Measurements from ENCODE around the gene PLCXD1. TPM values are rescaled to one million over a fixed set of nuclear protein-coding genes. Genes with fewer than 3 reads are reported as not detected.

PLCXD1 gene
- total and polyA plus RNA-seq, 2 experiments from 2014 or later = 48.7 to 112 TPM

GRCh38 chrX:349196-349595 lies 68.0 kb downstream of the PLCXD1 start (continued):
- TF ChIP-seq, protein P1, sequence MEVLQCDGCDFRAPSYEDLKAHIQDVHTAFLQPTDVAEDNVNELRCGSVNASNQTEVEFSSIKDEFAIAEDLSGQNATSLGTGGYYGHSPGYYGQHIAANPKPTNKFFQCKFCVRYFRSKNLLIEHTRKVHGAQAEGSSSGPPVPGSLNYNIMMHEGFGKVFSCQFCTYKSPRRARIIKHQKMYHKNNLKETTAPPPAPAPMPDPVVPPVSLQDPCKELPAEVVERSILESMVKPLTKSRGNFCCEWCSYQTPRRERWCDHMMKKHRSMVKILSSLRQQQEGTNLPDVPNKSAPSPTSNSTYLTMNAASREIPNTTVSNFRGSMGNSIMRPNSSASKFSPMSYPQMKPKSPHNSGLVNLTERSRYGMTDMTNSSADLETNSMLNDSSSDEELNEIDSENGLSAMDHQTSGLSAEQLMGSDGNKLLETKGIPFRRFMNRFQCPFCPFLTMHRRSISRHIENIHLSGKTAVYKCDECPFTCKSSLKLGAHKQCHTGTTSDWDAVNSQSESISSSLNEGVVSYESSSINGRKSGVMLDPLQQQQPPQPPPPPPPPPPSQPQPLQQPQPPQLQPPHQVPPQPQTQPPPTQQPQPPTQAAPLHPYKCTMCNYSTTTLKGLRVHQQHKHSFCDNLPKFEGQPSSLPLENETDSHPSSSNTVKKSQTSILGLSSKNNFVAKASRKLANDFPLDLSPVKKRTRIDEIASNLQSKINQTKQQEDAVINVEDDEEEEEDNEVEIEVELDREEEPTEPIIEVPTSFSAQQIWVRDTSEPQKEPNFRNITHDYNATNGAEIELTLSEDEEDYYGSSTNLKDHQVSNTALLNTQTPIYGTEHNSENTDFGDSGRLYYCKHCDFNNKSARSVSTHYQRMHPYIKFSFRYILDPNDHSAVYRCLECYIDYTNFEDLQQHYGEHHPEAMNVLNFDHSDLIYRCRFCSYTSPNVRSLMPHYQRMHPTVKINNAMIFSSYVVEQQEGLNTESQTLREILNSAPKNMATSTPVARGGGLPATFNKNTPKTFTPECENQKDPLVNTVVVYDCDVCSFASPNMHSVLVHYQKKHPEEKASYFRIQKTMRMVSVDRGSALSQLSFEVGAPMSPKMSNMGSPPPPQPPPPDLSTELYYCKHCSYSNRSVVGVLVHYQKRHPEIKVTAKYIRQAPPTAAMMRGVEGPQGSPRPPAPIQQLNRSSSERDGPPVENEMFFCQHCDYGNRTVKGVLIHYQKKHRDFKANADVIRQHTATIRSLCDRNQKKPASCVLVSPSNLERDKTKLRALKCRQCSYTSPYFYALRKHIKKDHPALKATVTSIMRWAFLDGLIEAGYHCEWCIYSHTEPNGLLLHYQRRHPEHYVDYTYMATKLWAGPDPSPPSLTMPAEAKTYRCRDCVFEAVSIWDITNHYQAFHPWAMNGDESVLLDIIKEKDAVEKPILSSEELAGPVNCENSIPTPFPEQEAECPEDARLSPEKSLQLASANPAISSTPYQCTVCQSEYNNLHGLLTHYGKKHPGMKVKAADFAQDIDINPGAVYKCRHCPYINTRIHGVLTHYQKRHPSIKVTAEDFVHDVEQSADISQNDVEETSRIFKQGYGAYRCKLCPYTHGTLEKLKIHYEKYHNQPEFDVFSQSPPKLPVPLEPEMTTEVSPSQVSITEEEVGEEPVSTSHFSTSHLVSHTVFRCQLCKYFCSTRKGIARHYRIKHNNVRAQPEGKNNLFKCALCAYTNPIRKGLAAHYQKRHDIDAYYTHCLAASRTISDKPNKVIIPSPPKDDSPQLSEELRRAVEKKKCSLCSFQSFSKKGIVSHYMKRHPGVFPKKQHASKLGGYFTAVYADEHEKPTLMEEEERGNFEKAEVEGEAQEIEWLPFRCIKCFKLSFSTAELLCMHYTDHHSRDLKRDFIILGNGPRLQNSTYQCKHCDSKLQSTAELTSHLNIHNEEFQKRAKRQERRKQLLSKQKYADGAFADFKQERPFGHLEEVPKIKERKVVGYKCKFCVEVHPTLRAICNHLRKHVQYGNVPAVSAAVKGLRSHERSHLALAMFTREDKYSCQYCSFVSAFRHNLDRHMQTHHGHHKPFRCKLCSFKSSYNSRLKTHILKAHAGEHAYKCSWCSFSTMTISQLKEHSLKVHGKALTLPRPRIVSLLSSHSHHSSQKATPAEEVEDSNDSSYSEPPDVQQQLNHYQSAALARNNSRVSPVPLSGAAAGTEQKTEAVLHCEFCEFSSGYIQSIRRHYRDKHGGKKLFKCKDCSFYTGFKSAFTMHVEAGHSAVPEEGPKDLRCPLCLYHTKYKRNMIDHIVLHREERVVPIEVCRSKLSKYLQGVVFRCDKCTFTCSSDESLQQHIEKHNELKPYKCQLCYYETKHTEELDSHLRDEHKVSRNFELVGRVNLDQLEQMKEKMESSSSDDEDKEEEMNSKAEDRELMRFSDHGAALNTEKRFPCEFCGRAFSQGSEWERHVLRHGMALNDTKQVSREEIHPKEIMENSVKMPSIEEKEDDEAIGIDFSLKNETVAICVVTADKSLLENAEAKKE (CRISPR knock-in tag; IDR thresholded peaks at IDR 0.05) = no peak
- no peak for TF ChIP-seq NANOG (IDR thresholded peaks at IDR 0.05; ENCODE audit: borderline replicate concordance)
- TF ChIP-seq ZNF331 (CRISPR knock-in tag; IDR thresholded peaks at IDR 0.05; ENCODE audit: low read depth) = no peak
- TF ChIP-seq STAT1 (IDR thresholded peaks at IDR 0.05; ENCODE audit: unreplicated experiment) = no peak
- TF ChIP-seq EZH2phosphoT487 (IDR thresholded peaks at IDR 0.05; ENCODE audit: unreplicated experiment) = no peak
- no peak for TF ChIP-seq EZH2 (IDR thresholded peaks at IDR 0.05; ENCODE audit: low read depth, unreplicated experiment)
- no peak for TF ChIP-seq CREB1 (CRISPR knock-in tag; IDR thresholded peaks at IDR 0.05; ENCODE audit: low read depth)

GRCh38 chrX:349702-350101 lies 68.5 kb downstream of the PLCXD1 start:
- Histone ChIP-seq H3K27me3 (ENCODE audit: insufficient read depth) (no peaks in the 10 kb centered on the region), H3K36me3 (ENCODE audit: insufficient read depth) (no peaks in the 10 kb centered on the region), H3K27ac (ENCODE audit: low read depth) (0 out of 2 replicates have a peak overlapping the region, but pooled peaks have one; percentile 32), H3K4me1 (ENCODE audit: insufficient read depth) (no peaks in the 10 kb centered on the region), H3K9me2 (ENCODE audit: insufficient read depth) (no peaks in the 10 kb centered on the region), H3K4me2 (no peak overlapping the region), H3F3A (replicated peaks; ENCODE audit: low read depth) (no peaks in the 10 kb centered on the region), H3K79me2 (replicated peaks; ENCODE audit: insufficient read depth) (peaks cover 41% of the 10 kb centered on the region), H2AFZ (no peak overlapping the region), H3K4me3 (no peak overlapping the region), H4K20me1 (replicated peaks; ENCODE audit: insufficient read depth) (0 out of 2 replicates have a peak, but pooled peaks cover 3% of the 10 kb centered on the region)
- TF ChIP-seq STAT1 (IDR thresholded peaks at IDR 0.05; ENCODE audit: unreplicated experiment) (no peak), EZH2 (IDR thresholded peaks at IDR 0.05; ENCODE audit: low read depth, unreplicated experiment) (no peak), ZNF331 (CRISPR knock-in tag; IDR thresholded peaks at IDR 0.05; ENCODE audit: low read depth) (no peak), CREB1 (CRISPR knock-in tag; IDR thresholded peaks at IDR 0.05; ENCODE audit: low read depth) (no peak), ZNF114 (CRISPR knock-in tag; IDR thresholded peaks at IDR 0.05) (no peak), JUNB (IDR thresholded peaks at IDR 0.05; ENCODE audit: unreplicated experiment) (no peak), POLR2AphosphoS5 (IDR thresholded peaks at IDR 0.05; ENCODE audit: low read depth) (no peak), NANOG (IDR thresholded peaks at IDR 0.05; ENCODE audit: borderline replicate concordance) (no peak)
- TF ChIP-seq, protein P1 (CRISPR knock-in tag; IDR thresholded peaks at IDR 0.05) = no peak
- Mint-ChIP-seq H3K27me3 (ENCODE audit: insufficient read depth, low read depth, poor library complexity) (peaks cover 11% of the 10 kb centered on the region), H3K4me1 (no peaks in the 10 kb centered on the region), H3K4me3 (no peak overlapping the region), H3K36me3 (ENCODE audit: low read depth) (peaks cover 33% of the 10 kb centered on the region), H3K27ac (peak overlapping the region; percentile 14; the same call in 1 of the 2 replicates), H3K9me3 (no peaks in the 10 kb centered on the region; the same call in 2 of the 3 replicates)
- DNase-seq (ENCODE audit: low spot score) = no peak
- no peak for ATAC-seq
